Activated T-cell treated with anti-CD3 and anti-CD28 coated beads for 48 hours (primary cell): ENCODE data around the gene SLC25A4.

Experiments used
- DNase-seq: peaks from one replicate; pipeline ENCODE4 v3.0.0-alpha.2; 2020; ENCODE audit warnings: low read depth

Gene SLC25A4

DNA sequence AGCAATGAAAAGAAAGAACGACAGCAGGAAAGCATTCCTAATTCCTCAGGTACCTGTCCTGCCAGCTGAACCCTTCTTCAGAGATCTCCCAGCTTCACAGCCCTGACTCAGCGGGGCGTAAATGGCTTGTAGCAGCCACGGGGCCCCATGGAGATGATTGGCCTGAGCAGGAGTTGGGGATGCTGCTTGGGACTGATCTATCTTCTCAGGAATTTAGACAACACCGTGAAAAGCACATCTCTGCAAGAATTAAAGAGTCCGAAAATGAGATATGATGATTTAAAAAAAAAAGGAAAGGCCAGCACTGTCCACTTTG lies 22.5 kb upstream of the SLC25A4 start:
- no peak for DNase-seq

DNA sequence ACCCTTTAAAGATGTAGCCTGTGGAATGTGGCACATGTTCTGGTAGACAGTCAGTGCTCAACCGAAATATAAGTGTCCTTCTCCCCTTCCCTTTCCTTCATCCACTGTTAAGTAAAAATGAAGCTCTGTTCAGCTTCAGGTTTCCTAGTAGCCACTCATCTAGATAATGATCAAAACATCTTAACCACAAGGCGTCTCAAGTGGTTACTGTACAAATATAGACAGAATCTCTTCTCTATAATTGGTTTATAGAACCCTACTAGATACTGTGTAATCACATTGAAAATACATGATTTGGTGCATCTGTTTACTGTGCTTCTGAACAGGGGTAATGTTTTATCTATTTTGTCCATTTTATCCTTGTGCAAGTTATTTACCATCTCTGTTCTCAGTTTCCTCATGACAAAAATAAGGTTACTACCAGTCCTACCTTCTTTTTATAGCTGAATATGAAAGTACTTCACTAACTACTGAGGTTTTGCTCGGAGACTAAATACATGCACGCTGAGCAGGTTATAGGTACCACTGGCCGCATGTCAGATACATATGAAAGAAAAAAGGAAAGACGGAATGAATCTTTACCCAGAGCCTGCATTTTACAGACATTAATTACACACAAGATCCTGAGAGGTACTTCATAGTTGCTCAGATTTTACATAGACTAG lies 20.3 kb upstream of the SLC25A4 start:
- no peak for DNase-seq

DNA sequence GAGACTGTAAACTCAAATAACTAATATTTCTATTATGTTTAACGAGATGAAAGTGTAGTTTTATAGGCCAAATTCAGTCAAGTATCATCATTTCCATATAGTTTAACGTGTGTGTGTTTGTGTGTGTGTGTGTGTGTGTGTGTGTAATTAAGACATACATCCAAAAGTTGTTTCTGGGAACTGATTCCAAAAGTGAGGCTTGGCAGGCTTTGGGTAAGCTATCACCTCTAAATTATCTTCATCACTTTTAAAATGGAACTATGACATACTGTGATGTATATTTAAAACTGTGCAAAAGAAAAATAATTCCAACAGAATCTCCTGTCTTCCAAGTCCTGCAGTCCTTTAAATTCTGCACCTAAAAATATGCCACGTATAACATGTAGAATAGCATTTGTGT lies 19.1 kb upstream of the SLC25A4 start:
- no peak for DNase-seq

DNA sequence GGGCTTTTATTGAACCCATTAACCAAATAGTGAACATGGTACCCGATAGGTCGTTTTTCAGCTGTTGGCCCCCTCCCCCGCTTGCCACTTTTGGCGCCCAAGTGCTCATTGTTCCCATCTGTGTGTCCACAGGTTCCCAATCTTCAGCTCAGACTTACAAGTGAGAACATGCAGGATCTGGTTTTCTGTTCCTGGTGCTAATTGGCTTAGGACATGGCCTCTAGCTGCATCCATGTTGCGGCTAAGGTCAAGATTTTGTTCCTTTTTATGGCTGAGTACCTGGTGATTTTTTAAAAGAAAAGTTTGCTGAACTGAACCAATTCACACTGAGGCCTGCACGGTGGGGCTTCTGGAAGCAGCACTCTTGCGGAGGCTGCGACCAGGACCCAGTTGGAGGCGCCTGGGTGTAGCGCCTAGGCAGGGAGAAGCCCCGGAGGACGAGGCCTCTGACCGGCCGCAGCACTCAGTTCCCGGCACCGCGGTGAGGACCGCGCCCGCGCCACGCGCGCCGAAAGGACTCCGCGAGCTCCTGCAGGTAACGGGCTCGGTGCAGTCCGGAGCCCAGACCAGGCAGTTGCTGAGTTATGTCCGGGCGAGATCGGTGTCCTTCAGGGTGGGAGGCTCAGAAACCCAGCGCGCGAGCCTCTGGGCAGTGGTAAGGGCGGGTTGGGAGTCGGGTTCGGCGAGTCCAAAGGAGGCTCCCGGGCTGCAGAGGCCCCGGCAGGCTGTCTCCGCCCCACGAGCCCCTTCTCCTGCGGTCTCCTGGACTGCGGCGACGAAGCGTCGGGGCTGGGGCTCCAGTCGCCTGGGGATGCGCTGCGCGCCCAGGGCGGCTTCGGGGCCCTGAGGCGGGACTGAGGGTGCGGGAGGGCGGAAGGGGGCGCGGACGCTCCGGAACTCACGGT lies 15.8 kb upstream of the SLC25A4 start:
- DNase-seq: no peak

DNA sequence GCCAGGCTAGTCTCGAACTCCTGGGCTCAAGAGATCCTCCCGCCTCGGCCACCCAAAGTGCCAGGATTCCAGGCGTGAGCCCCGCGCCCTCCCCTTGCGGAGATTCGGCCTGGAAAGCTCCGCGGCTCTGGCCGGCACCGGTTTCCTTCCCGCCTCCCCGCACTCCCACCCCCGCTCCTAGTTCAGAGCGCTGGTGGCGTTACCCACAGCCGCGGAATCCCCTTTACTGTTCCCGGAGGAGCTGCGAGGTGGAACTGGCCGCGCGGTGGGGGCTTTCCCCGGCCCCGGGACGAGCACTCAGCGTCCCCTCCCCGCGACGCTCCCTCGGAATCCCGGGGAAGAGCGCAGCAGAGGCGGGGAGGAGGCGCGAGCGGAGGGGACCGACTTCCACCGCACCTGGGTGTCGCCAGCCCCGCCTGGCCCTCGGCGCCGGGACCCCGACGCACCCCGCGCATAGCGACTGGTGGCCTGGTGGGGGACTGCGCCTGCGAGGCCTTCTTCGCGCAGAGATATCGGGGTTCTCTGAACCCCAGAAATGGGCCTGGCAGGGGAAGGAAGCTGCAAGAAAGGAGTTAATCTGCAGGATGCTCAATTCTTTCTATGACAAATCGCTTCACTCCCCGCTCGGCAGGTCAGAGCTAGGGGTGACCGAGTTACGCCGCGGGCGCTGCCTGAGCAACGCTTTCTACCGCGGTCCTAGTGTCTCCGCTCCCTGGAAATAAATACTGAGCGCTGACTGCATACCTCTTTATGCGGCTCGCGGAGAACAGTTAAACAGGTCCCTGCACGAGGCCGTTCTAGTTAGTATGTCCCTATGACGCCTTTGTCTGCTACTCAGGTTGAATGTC lies 14.6 kb upstream of the SLC25A4 start:
- DNase-seq: peak; percentile 7

DNA sequence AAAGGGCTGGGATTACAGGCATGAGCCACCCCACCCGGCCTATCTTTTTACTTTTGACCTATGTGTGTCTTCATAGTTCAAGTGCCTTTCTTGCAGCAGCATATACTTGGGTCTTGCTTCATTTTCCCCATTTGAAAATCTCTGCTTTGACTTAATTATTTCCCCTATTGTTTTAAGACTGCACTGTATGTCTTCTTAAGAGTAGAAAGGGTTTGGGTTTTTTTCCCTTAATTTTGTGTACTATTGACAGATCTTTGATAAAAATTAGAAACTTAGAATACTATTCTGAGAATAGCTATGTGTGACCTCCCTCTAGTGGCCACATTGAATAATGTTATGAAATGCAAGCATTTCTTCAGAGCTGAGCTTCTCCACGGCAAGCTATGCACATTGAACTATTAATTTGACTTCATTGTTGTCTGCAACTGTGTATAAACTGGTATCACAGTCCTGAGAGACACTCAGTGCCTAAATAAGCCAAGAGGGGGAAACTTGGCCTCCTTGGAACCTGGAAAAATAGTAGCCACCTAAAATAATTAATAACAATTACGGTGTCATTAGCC lies 8.7 kb upstream of the SLC25A4 start:
- DNase-seq: no peak

DNA sequence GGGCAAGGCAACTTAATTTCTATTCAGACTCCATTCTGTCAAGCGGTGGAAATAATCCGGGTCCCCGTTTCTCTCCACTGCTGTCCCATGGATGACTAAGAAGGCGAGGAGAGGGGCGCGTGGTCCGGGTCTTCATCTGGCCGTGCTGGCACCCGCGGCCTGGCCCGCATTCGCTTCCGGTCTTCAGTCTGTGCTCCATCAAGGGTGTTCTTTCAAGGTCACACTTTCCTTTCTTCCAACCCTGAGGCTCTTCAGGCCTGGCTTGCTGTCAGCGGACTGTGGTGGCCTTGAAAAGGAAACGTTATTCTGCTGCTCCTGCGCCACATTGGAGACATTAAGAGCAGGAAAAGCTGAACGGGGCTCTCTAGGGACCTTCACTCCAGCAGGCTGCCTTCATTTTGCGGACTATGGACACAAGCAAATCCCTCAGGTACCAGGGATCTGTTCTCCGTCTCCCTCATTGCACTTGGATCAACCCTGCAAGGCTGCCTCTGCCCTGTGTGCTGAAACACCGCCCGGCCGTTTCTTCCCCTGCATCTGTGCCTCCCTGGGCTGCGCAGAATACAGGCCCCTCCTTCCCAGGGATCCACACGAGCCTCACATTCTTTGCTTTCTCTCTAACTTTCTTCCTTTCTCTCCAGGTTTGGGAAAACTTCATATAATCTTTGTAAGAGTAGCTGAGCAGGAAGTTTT lies 5.7 kb upstream of the SLC25A4 start:
- DNase-seq: no peak

DNA sequence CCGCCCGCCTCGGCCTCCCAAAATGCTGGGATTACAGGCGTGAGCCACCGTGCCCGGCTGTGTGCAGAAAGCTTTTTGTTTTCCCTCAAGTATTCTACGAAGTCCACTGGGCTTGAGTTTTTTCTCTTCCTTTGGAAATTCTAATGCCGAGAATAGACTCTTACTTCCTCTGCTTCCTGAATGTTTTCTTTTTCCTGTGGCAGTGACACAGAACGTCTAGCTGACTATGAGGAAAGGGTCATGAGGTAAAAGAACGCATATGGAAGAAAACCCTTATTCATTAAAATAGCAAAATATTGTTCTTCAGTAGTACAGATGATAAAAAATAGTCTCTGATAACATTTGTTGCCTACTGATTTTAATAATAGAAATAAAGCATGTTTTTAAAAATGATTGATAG lies 4.9 kb upstream of the SLC25A4 start:
- DNase-seq: no peak

DNA sequence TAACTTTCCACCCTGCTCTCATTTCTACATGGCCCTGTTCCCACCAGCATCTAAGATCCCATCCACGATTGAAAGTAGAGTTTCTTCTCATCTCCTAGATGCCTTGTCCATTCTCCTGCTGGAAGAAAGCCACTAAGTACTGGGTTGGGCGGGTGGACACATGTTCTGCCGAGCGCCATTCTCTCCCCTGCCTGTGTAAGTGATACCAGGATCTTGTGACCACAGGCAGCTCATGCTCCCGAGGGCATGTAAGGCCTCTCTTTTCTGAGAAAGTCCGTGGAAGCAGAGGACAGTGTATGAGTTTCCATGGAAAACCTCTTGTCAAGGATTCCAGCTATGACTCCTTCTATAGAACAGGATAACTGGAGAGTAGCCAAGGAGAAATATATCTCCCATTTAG lies 3.3 kb upstream of the SLC25A4 start:
- DNase-seq: no peak

DNA sequence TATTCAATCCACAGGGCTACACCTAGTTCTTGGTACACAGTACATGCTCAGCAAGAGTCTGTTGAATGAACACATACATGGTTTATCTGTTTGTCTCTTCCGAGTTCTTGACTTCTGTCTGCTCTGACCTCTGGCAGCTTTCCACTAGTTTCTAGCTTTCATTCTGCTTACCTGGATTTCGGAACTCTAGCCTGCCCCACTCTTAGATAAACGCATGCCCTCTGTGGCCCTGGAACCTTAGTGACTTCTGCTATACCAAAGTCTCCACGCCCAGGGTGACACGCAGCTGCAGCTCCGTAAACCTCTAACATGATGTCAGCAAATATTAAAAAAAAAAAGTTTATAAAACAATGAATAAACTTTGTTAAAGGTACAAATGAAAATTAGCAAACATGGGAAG lies 1.3 kb upstream of the SLC25A4 start:
- DNase-seq: no peak

DNA sequence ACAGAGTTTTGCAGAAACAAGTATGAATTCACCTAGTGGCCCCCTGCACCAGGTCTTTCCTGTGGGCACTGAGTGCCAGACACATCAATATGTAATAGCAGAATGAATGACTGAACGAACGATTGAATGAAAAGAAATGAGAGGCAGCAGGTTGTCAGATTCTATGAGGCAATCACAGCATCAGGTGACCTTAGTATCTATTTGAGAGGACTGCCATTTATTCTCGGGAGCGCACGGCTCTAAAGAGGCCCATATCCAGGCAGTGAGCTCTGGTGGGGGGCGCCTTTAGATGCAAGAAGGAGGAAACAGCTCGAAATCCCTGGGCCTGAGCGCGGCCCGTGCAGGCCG lies 528 bp upstream of the SLC25A4 start:
- DNase-seq: no peak

DNA sequence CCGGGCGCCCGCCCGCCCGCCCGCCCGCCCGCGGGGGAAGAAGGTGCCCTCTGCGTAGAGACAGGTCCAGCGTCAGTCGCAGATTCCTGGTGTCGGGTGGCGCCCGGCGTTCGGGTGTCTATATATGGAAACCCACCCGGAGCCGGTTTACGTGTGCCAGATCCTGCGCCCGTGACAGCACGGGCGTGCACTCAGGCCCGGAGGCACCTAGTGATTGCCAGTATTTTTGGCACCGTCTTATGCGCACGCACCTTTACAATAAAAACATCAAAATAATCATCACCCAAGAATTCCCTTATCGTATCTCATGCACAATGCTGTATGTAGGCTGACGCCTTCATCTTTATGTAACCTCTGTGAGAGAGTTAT lies 519 bp downstream of the SLC25A4 start:
- peak; percentile 10 for DNase-seq

DNA sequence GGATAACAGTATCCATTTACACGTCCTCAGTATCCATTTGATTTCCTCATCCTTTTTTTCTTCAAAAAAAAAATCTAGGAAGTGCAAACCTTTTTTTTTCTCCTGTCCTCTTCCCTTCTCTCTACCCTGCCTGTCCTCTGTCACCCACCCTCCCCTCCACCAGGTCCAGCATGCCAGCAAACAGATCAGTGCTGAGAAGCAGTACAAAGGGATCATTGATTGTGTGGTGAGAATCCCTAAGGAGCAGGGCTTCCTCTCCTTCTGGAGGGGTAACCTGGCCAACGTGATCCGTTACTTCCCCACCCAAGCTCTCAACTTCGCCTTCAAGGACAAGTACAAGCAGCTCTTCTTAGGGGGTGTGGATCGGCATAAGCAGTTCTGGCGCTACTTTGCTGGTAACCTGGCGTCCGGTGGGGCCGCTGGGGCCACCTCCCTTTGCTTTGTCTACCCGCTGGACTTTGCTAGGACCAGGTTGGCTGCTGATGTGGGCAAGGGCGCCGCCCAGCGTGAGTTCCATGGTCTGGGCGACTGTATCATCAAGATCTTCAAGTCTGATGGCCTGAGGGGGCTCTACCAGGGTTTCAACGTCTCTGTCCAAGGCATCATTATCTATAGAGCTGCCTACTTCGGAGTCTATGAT lies 1.7 kb downstream of the SLC25A4 start:
- no peak for DNase-seq

DNA sequence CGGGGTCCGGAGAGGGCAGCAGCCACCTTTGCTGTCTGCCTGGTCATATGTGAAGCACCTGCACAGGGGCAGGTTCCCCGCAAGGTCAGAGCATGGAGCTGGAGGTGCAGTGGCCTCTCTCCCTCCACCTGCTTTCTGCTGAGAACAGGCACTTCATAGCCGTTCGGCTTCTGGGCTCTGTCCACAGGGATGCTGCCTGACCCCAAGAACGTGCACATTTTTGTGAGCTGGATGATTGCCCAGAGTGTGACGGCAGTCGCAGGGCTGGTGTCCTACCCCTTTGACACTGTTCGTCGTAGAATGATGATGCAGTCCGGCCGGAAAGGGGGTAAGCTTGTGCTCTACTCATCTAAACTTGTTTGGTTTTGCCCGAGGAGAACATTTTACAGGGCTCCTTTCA lies 2.5 kb downstream of the SLC25A4 start:
- no peak for DNase-seq

DNA sequence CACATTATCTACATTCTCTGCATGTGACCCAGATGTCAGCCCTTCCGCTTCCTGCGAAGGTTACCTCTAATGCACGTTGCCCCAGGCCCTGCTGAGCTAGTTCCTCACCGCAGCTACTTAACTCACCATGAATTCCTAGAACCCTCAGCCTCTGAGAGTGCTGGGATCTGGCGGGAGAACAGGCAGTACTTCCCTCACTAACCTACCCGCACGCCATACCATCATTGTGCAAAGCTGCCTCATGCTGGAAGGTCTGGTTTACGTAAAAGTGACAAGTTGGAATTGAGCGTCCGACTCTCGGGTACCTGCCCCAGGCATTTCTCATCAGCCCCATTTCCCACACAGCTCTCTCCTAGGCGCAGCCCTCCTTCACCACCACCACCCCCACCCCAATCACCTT lies 6.3 kb downstream of the SLC25A4 start:
- DNase-seq: no peak

DNA sequence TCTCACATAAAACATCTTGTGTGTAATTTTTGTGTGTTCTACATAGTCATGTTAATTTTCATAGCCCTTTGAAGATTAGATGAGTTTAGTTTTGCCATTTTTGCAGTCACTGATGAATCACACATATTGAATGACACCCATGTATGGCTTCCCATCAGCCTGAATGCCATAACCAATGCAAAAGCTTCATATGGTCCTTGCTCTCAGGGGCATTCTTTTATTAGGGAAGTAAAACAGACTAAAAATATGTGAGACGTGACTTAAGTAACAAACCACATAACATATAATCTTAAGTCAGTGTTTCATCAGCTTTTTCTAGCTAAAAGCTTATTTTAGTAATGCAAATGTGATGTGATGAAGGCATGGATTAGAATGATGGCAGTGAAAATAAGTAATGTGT lies 8.2 kb downstream of the SLC25A4 start:
- DNase-seq: no peak

DNA sequence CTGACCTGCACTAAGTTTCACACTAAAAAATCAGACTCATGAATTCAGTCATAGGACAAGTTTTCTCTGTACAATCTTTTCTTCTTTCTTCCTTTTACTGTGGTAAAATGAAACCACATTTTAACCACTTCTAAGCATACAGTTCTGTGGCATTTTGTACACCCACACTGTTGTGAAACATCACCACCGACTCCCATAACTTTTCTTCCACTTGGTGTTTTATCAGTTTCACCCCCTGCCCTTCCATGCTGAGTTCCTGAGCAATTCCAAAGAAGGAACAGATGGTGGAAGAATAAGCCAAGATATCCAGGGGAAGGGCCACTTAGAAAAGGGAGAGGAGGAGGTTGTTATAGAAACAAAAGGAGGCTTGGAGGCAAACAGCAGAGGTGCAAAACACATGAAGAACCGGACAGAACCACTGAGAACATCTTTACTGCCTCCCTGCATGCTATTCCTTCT lies 22.6 kb downstream of the SLC25A4 start:
- DNase-seq: no peak

DNA sequence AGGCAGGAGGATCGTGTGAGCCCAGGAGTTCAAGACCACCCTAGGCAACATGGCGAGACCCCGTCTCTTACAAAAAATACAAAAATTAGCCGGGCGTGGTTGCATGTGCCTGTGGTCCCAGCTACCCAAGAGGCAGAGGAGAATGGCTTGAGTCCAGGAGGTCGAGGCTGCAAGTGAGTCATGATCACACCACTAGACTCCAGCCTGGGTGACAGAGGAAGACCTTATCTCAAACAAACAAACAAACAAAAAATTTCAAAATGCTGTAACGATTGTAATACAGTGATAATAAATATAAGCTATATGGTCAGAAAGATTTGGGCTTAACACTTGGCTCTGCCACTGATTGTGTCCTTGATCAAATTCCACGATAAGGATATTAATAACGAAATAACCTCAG lies 24.2 kb downstream of the SLC25A4 start:
- no peak for DNase-seq

DNA sequence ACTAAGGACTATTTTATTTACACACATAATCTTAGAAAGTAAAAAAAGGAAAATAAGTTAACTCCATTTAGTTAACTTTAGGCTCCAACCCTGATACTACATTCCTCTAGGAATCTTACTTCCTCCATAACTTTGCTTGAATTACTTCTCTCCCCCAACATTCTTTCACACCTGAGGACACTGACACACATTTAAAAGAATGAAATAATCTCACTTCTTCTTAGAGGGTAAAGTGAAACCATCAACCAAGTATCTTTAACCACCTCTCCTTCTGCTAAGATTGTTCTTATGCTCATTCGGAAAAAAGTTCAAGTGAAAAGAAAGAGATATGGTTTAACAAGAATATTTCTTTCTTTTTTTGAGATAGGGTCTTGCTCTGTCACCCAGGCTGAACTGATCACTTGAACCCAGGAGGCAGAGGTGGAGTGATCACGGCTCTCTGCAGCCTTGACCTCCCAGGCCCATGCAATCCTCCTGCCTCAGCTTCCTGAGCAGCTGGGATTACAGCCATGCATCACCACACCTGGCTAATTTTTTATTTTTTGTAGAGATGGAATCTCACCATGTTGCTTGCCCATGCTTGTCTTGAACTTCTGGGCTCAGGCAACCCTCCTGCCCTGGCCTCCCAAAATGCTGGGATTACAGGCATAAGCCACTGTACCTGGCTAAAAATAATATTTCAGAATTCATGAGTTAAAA lies 28.5 kb downstream of the SLC25A4 start:
- no peak for DNase-seq

DNA sequence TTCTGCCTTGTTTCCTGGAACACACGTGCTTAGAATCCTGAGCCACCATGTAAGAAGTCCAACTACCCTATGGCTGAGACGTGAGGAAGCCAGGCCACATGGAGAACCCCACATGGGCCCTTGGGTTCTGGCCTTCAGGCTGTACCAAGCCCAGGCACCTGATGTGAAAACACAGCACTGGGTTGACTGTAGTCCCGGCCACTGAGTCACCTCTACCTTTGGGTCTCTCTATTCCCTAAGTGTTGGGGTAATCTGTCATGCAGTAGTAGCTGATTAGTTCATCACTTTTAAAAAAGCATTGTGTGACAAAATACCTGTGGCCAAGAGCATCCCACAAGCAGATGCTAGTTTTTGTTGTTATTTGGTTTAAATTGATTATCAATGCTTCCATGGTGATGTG lies 36.4 kb downstream of the SLC25A4 start:
- DNase-seq: no peak

DNA sequence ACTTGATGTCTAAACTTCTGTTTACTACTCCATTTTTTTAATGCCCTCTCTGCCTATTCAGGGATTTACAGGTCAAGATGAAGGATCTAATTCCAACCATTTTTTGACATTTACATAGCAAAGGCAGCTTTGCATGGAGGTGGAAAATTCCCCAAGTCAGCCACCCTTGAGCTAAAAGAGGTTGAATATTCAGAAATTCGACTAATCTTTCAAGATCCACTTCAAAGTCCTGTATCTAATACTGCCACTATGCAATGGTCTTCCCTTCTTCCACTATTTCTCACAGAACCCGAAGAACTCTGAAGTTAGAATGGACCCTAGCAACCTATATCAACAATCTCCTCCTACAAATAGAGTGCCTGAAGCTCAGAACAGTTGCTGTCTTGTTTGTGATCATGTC lies 39.2 kb downstream of the SLC25A4 start:
- no peak for DNase-seq
